Astrocyte (in vitro differentiated cells and primary cell): Measurements from ENCODE around the gene LMAN1L.

ENCODE experiments used
- EZH2 ChIP-seq: IDR thresholded peaks from 2 replicates; pipeline ENCODE4 v1.6.1; 2012; ENCODE audit warnings: mild to moderate bottlenecking, low read length, inconsistent platforms; ENCODE audit not compliant: insufficient read depth
- TF ChIP-seq, protein P1 (sequence below): IDR thresholded peaks from 2 replicates; pipeline ENCODE4 v1.5.1; 2011; ENCODE audit warnings: low read depth, mild to moderate bottlenecking, inconsistent platforms, low read length, moderate library complexity; ENCODE audit not compliant: insufficient read depth

- TF ChIP-seq, protein P1, sequence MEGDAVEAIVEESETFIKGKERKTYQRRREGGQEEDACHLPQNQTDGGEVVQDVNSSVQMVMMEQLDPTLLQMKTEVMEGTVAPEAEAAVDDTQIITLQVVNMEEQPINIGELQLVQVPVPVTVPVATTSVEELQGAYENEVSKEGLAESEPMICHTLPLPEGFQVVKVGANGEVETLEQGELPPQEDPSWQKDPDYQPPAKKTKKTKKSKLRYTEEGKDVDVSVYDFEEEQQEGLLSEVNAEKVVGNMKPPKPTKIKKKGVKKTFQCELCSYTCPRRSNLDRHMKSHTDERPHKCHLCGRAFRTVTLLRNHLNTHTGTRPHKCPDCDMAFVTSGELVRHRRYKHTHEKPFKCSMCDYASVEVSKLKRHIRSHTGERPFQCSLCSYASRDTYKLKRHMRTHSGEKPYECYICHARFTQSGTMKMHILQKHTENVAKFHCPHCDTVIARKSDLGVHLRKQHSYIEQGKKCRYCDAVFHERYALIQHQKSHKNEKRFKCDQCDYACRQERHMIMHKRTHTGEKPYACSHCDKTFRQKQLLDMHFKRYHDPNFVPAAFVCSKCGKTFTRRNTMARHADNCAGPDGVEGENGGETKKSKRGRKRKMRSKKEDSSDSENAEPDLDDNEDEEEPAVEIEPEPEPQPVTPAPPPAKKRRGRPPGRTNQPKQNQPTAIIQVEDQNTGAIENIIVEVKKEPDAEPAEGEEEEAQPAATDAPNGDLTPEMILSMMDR, result no peak
- TF ChIP-seq EZH2, result no peak
Observed at GRCh38 chr15:74864296-74864695, 51.7 kb downstream of the LMAN1L start.
